Activated T-cell treated with anti-CD3 and anti-CD28 coated beads for 24 hours (primary cell): Measurements from ENCODE around the gene MRPS18A.

Experiments
- DNase-seq: peaks from one replicate; pipeline ENCODE4 v3.0.0-alpha.2; 2020; ENCODE audit warnings: low read depth

Gene MRPS18A

GRCh38 chr6:43698584-43699349 lies 11.2 kb upstream of the MRPS18A start:
- no peak for DNase-seq

- DNase-seq: no peak
Observed at GRCh38 chr6:43697421-43697820, 9.8 kb upstream of the MRPS18A start.

- no peak for DNase-seq
Observed at GRCh38 chr6:43695967-43696291, 8.3 kb upstream of the MRPS18A start.

GRCh38 chr6:43695215-43695966 lies 7.8 kb upstream of the MRPS18A start:
- no peak for DNase-seq

GRCh38 chr6:43689421-43689820 lies 1.8 kb upstream of the MRPS18A start:
- no peak for DNase-seq

- no peak for DNase-seq
Observed at GRCh38 chr6:43687079-43687436, 533 bp downstream of the MRPS18A start.

GRCh38 chr6:43683708-43684455 lies 3.7 kb downstream of the MRPS18A start:
- no peak for DNase-seq

GRCh38 chr6:43682724-43683429 lies 4.7 kb downstream of the MRPS18A start:
- no peak for DNase-seq

GRCh38 chr6:43681303-43681702 lies 6.3 kb downstream of the MRPS18A start:
- no peak for DNase-seq

GRCh38 chr6:43680308-43681200 lies 7.0 kb downstream of the MRPS18A start:
- DNase-seq: no peak

GRCh38 chr6:43679057-43679456 lies 8.5 kb downstream of the MRPS18A start:
- DNase-seq: no peak

- no peak for DNase-seq
Observed at GRCh38 chr6:43678341-43678740, 9.2 kb downstream of the MRPS18A start.

- no peak for DNase-seq
Observed at GRCh38 chr6:43677759-43678158, 9.8 kb downstream of the MRPS18A start.

- no peak for DNase-seq
Observed at GRCh38 chr6:43676962-43677606, 10.5 kb downstream of the MRPS18A start.

- DNase-seq: no peak
Observed at GRCh38 chr6:43674921-43675320, 12.7 kb downstream of the MRPS18A start.

- no peak for DNase-seq
Observed at GRCh38 chr6:43674291-43674690, 13.3 kb downstream of the MRPS18A start.

- DNase-seq: no peak
Observed at GRCh38 chr6:43673444-43674084, 14.0 kb downstream of the MRPS18A start.

GRCh38 chr6:43671801-43672690 lies 15.5 kb downstream of the MRPS18A start:
- DNase-seq: no peak
